Measurements from ENCODE around the gene TCF20.

TCF20 gene

GRCh38 chr22:42233879-42234278 lies 36.6 kb downstream of the TCF20 start:
- H3K4me3 ChIP-seq (ENCODE audit: insufficient read length, low read depth) = no peak overlapping the region
- H3K36me3 ChIP-seq (ENCODE audit: insufficient read depth, insufficient read length, low read length) = no peaks in the 10 kb centered on the region
- H3K9ac ChIP-seq (ENCODE audit: insufficient read length, low read depth) = no peak overlapping the region
- peaks cover 15% of the 10 kb centered on the region for H3K9me3 ChIP-seq (ENCODE audit: insufficient read depth, low read length)
- DNase-seq (ENCODE audit: low read depth, low spot score) = no peak
- H3K4me1 ChIP-seq (ENCODE audit: insufficient read depth, insufficient read length) = peaks cover 2% of the 10 kb centered on the region
- H3K27me3 ChIP-seq (ENCODE audit: insufficient read depth, insufficient read length) = no peaks in the 10 kb centered on the region
- TF ChIP-seq YY1 (IDR thresholded peaks at IDR 0.05; ENCODE audit: insufficient read depth, insufficient read length) = no peak
- no peak for TF ChIP-seq SUZ12 (IDR thresholded peaks at IDR 0.05; ENCODE audit: extremely low read depth, insufficient read depth, insufficient read length)
- TF ChIP-seq ZNF274 (IDR thresholded peaks at IDR 0.05; ENCODE audit: low read depth, low read length) = no peak

GRCh38 chr22:42231929-42232328 lies 38.5 kb downstream of the TCF20 start:
- H3K4me1 ChIP-seq (ENCODE audit: insufficient read depth, insufficient read length) = peaks cover 2% of the 10 kb centered on the region
- no peak overlapping the region for H3K9ac ChIP-seq (ENCODE audit: insufficient read length, low read depth)
- H3K4me3 ChIP-seq (ENCODE audit: insufficient read length, low read depth) = no peak overlapping the region
- no peak for DNase-seq (ENCODE audit: low read depth, low spot score)
- TF ChIP-seq YY1 (IDR thresholded peaks at IDR 0.05; ENCODE audit: insufficient read depth, insufficient read length) (no peak), ZNF274 (IDR thresholded peaks at IDR 0.05; ENCODE audit: low read depth, low read length) (no peak), SUZ12 (IDR thresholded peaks at IDR 0.05; ENCODE audit: extremely low read depth, insufficient read depth, insufficient read length) (no peak)
- H3K9me3 ChIP-seq (ENCODE audit: insufficient read depth, low read length) = no peaks in the 10 kb centered on the region
- no peaks in the 10 kb centered on the region for H3K36me3 ChIP-seq (ENCODE audit: insufficient read depth, insufficient read length, low read length)
- no peaks in the 10 kb centered on the region for H3K27me3 ChIP-seq (ENCODE audit: insufficient read depth, insufficient read length)

DNA sequence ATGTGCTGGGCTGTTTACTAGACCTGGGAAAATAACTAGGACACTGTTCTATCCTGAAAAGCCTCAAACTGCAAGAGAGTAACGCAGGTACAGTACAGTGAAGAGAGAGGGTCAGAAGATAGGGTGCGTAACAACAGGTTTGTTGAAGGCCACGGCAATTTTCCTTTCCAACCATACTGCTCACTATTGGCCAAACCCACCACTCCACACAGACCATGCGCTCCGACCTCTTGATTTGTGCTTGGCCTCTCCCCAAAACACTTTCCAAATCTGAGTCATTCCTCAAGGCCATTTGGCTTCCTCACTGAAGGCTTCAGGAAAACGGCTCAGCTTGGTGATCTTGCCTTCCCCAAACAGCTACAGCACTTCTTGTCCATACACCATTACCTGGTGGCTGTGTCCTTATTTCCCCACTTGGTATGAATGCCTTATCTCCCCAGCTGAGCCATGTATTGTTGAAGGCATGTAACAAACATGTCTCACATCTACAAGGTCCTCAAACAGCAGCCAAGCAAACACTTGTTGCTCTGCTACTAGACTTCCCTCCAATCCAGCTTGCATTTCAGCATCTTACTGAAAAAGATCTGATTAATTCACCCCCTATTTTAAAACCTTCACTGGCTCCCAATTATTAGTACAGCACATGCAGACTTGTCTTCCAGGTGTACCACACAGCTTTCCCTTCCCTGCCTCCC lies 40.9 kb downstream of the TCF20 start:
- H3K4me3 ChIP-seq (ENCODE audit: insufficient read length, low read depth) = no peak overlapping the region
- DNase-seq (ENCODE audit: low read depth, low spot score) = no peak

DNA sequence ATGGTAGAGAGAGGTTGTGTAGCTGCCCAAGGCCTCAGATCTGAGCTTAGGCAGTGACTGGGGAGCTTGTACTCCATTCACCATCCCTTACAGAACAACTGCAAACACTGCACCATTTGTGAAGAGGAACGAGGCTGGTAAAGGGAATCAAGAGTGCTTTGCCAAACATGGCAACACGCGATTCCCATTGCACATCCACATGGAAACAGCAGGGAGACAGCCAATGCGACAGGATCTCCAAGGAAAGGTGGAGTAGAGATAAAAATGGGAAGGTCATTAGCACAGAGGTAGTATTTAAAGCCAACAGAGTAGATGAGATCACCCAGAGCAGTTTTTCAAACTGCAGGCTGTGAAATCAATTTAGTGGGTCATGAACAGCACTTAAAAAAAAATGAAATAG lies 42.0 kb downstream of the TCF20 start:
- no peaks in the 10 kb centered on the region for H3K4me1 ChIP-seq (ENCODE audit: insufficient read depth, insufficient read length)
- H3K9ac ChIP-seq (ENCODE audit: insufficient read length, low read depth) = no peak overlapping the region
- no peak overlapping the region for H3K4me3 ChIP-seq (ENCODE audit: insufficient read length, low read depth)
- H3K36me3 ChIP-seq (ENCODE audit: insufficient read depth, insufficient read length, low read length) = no peaks in the 10 kb centered on the region
- no peaks in the 10 kb centered on the region for H3K9me3 ChIP-seq (ENCODE audit: insufficient read depth, low read length)
- H3K27me3 ChIP-seq (ENCODE audit: insufficient read depth, insufficient read length) = no peaks in the 10 kb centered on the region
- TF ChIP-seq SUZ12 (IDR thresholded peaks at IDR 0.05; ENCODE audit: extremely low read depth, insufficient read depth, insufficient read length) (no peak), YY1 (IDR thresholded peaks at IDR 0.05; ENCODE audit: insufficient read depth, insufficient read length) (no peak), ZNF274 (IDR thresholded peaks at IDR 0.05; ENCODE audit: low read depth, low read length) (no peak)
- no peak for DNase-seq (ENCODE audit: low read depth, low spot score)

More for the DNA sequence above, 40.9 kb downstream of the TCF20 start:
- Histone ChIP-seq H3K27me3 (ENCODE audit: insufficient read depth, insufficient read length) (no peaks in the 10 kb centered on the region), H3K36me3 (ENCODE audit: insufficient read depth, insufficient read length, low read length) (no peaks in the 10 kb centered on the region), H3K4me1 (ENCODE audit: insufficient read depth, insufficient read length) (no peaks in the 10 kb centered on the region), H3K9me3 (ENCODE audit: insufficient read depth, low read length) (no peaks in the 10 kb centered on the region), H3K9ac (ENCODE audit: insufficient read length, low read depth) (no peak overlapping the region)
- TF ChIP-seq SUZ12 (IDR thresholded peaks at IDR 0.05; ENCODE audit: extremely low read depth, insufficient read depth, insufficient read length) (no peak), ZNF274 (IDR thresholded peaks at IDR 0.05; ENCODE audit: low read depth, low read length) (no peak), YY1 (IDR thresholded peaks at IDR 0.05; ENCODE audit: insufficient read depth, insufficient read length) (no peak)

DNA sequence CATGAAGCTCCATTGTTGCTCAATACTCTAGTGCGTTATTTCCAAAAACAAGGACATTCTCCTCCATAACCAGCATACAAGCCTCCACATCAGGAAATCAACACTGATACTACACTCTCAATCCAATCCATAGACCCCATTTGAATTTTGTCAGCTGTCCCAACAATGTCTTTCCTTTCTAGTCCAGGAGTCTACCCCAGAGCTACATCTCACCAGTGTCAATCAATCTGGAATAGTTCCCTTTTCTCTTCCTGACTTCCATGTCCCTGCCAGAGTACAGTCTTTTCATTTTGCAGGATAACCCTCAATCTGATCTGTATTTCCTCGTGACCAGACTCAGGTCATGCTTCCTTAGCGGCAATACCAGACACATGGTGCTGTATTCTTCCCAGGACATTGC lies 43.0 kb downstream of the TCF20 start:
- H3K9me3 ChIP-seq (ENCODE audit: insufficient read depth, low read length) = no peaks in the 10 kb centered on the region
- DNase-seq (ENCODE audit: low read depth, low spot score) = no peak
- no peaks in the 10 kb centered on the region for H3K27me3 ChIP-seq (ENCODE audit: insufficient read depth, insufficient read length)
- H3K36me3 ChIP-seq (ENCODE audit: insufficient read depth, insufficient read length, low read length) = no peaks in the 10 kb centered on the region
- H3K4me1 ChIP-seq (ENCODE audit: insufficient read depth, insufficient read length) = no peaks in the 10 kb centered on the region
- H3K4me3 ChIP-seq (ENCODE audit: insufficient read length, low read depth) = no peak overlapping the region
- no peak for TF ChIP-seq YY1 (IDR thresholded peaks at IDR 0.05; ENCODE audit: insufficient read depth, insufficient read length)
- TF ChIP-seq ZNF274 (IDR thresholded peaks at IDR 0.05; ENCODE audit: low read depth, low read length) = no peak
- TF ChIP-seq SUZ12 (IDR thresholded peaks at IDR 0.05; ENCODE audit: extremely low read depth, insufficient read depth, insufficient read length) = no peak
- H3K9ac ChIP-seq (ENCODE audit: insufficient read length, low read depth) = no peak overlapping the region

DNA sequence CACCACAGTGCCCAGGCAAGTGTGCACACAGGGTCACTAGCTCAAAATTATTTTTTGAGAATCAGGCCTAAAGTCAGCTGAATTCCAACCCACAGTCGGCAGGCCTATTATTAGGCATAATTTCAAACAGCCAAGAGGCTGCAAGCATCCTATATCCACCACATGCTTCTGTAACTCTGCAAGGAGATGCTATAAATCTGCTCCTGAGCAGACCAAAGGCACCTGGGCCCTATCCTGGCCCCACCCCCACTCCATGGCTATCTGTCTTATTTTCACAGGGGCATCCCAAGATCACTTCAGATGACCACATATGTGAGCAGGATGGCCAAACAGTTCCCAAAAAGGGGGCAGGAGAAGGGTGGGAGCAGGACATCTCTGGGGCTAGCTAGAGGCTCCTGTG lies 44.6 kb downstream of the TCF20 start:
- no peaks in the 10 kb centered on the region for H3K9me3 ChIP-seq (ENCODE audit: insufficient read depth, low read length)
- H3K4me1 ChIP-seq (ENCODE audit: insufficient read depth, insufficient read length) = no peaks in the 10 kb centered on the region
- no peak for DNase-seq (ENCODE audit: low read depth, low spot score)
- no peak for TF ChIP-seq YY1 (IDR thresholded peaks at IDR 0.05; ENCODE audit: insufficient read depth, insufficient read length)
- TF ChIP-seq SUZ12 (IDR thresholded peaks at IDR 0.05; ENCODE audit: extremely low read depth, insufficient read depth, insufficient read length) = no peak
- H3K36me3 ChIP-seq (ENCODE audit: insufficient read depth, insufficient read length, low read length) = no peaks in the 10 kb centered on the region
- H3K9ac ChIP-seq (ENCODE audit: insufficient read length, low read depth) = no peak overlapping the region
- no peaks in the 10 kb centered on the region for H3K27me3 ChIP-seq (ENCODE audit: insufficient read depth, insufficient read length)
- no peak overlapping the region for H3K4me3 ChIP-seq (ENCODE audit: insufficient read length, low read depth)

DNA sequence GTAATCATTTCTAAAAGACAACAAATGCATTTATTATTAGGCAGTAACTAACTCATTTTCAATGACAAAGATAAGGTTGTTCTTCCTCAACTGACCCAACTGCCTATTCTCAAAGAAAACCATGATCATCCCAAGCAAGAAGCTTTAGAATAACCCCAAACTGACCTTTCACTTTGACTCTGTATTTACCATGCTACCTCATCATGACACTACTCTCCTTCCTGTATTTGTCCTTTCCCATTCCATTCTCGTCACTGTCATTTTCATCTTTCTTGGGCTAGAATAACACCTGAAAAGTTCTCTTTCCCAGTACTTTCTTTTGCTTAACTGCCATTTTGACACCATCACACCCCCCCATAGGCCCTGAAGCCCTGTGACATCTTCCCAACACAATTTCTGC lies 48.3 kb downstream of the TCF20 start:
- Histone ChIP-seq H3K9me3 (ENCODE audit: insufficient read depth, low read length) (no peaks in the 10 kb centered on the region), H3K9ac (ENCODE audit: insufficient read length, low read depth) (no peak overlapping the region), H3K27me3 (ENCODE audit: insufficient read depth, insufficient read length) (no peaks in the 10 kb centered on the region), H3K4me3 (ENCODE audit: insufficient read length, low read depth) (no peak overlapping the region), H3K4me1 (ENCODE audit: insufficient read depth, insufficient read length) (no peaks in the 10 kb centered on the region), H3K36me3 (ENCODE audit: insufficient read depth, insufficient read length, low read length) (no peaks in the 10 kb centered on the region)
- no peak for DNase-seq (ENCODE audit: low read depth, low spot score)
- no peak for TF ChIP-seq YY1 (IDR thresholded peaks at IDR 0.05; ENCODE audit: insufficient read depth, insufficient read length)
- TF ChIP-seq ZNF274 (IDR thresholded peaks at IDR 0.05; ENCODE audit: low read depth, low read length) = no peak
- no peak for TF ChIP-seq SUZ12 (IDR thresholded peaks at IDR 0.05; ENCODE audit: extremely low read depth, insufficient read depth, insufficient read length)

All from NT2/D1 (cell line).